NCI-H82 treated with DMSO at 0.1 percent for 48 hours (cell line): ENCODE measurements around the gene HCN4.
"Not testable (repeated sequence)": the region's sequence is repeated elsewhere in the genome, so short reads cannot be mapped to it uniquely, and the experiment has no call there.

ENCODE experiments used
- DNase-seq: peaks from one replicate; lab custom pipeline; 2025; ENCODE audit not compliant: unreplicated experiment; lab: John Stamatoyannopoulos, UW

HCN4 gene

GRCh38 chr15:73368301-73369136 is at the start of gene HCN4:
Gene HCN4, minus strand, starts transcription at chr15:73368958. Its CDS starts 688 bp downstream, at chr15:73368270.
- DNase-seq = no peak

- no peak for DNase-seq
These were observed 46.1 kb upstream of the HCN4 start for GRCh38 chr15:73414876-73415275.

DNA sequence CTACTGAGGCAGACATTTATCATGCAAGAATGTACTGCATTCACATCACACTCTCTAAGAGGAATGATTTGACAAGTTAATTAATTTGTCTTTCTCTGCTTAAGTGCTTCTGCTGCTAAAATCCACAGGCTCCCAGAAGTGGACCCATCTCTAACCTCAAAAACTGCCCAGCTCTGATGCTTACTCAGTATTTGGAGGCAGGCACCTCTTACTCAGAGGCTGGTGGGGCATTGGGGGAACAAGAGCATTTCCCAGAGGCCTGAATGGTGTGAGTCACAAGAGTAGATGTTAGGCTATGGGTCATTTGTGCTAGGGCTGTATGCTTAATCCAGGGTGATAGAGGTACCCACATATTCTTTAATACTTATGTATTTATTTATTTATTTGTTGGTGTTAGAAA is 34.4 kb upstream of the HCN4 start:
- DNase-seq = no peak

- not testable (repeated sequence) for DNase-seq
These were observed 31.5 kb upstream of the HCN4 start for GRCh38 chr15:73400222-73400621.

- DNase-seq = no peak
These were observed 30.1 kb upstream of the HCN4 start for GRCh38 chr15:73398861-73399260.

DNA sequence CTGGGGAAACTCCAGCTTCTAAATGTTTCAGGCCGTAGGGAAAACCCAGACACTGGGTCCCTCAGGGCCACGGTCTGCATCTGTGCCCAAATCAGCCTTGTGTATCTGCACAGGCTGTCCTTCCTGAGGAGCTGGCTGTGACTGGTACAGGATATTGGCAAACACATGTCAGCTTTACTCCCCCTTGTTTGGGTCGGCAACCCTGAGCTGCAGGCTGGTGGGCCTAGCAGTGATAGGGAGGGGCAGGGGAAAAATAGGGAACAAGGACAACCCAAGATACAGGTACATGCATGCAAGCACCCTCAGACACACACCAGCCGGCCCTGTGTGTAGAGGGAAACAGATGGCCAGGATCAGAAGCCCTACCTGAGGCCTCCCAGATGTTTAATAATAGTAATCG is 28.7 kb upstream of the HCN4 start:
- peak; percentile 4 for DNase-seq

DNA sequence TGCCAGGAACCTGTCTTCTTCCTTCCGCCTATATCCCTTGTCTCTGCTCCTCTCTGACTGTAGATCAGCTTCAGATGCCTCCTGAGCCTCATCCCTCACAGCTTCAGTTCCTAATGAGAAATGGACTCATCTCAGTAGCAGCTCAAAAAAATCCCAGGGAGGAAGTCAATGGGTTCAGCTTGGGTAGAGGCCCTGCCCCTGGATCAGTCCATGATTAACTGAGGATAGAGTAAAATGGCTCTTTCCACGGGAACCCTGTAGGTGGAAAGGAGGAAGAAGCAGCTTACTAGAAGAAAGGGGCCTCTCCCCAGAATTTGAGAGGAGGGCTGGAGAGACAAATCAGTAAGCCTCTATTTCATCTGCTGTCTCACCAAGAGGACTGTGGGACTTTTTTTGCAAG is 26.9 kb upstream of the HCN4 start:
- DNase-seq = no peak

DNA sequence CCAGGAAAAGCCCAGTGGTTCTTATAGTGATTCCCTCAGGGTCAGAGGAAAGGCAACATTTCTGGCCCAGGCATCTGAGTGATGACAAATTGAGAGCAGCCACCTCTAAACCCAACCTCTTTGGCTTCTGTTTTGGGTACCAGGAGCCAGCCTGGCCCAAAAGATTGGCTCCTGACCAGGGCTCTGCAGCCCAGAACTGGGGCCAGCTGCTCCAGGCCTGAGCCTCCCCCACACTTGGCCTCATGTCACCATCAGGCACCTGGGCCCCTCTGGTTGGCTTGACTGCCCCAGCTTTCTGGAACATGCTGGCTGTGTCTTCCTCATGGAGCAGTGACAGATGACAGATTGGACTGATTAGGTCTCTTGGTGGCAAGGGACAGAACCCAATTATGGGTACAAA is 26.0 kb upstream of the HCN4 start:
- DNase-seq = no peak

GRCh38 chr15:73393336-73393735 is 24.6 kb upstream of the HCN4 start:
- DNase-seq = no peak

- DNase-seq = no peak
These were observed 23.3 kb upstream of the HCN4 start for GRCh38 chr15:73392025-73392424.

DNA sequence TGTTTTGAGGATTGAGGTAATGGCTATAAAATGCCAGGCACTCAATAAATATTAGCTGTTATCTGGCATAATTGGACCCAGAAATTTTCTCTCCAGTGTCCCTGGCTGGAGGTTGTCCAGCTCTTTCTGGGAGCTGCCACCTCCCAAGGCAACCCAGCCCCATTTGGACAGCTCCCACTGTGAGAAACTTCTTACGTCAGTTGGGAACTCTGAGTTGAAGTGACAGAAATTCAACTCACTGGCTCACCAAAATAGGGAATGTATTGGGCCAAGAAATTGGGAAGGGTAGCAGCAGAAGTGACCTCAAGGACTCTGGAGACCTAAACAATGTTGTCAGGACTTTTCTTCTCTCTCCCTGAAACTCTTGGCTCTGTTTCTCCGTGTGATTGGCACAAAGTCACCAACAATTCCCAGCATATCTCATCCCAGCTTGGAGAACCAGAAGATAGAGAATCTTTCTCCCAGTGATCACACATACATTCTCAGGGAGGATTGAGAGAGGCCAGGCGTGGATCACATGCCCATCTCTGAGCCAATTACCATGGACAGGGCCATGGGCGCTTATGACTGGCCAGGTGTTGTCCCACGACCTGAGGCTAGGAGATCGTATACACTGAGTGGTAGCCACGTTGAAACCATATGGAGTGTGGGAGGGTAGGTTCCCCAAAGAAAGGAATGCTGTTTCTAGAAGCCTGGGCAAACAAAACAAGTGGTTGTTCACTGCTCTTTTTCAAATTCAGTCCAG is 22.5 kb upstream of the HCN4 start:
- DNase-seq = no peak

GRCh38 chr15:73389971-73390544 is 21.3 kb upstream of the HCN4 start:
- no peak for DNase-seq

- no peak for DNase-seq
These were observed 20.8 kb upstream of the HCN4 start for GRCh38 chr15:73389539-73389938.

- no peak for DNase-seq
These were observed 19.6 kb upstream of the HCN4 start for GRCh38 chr15:73388256-73388781.

DNA sequence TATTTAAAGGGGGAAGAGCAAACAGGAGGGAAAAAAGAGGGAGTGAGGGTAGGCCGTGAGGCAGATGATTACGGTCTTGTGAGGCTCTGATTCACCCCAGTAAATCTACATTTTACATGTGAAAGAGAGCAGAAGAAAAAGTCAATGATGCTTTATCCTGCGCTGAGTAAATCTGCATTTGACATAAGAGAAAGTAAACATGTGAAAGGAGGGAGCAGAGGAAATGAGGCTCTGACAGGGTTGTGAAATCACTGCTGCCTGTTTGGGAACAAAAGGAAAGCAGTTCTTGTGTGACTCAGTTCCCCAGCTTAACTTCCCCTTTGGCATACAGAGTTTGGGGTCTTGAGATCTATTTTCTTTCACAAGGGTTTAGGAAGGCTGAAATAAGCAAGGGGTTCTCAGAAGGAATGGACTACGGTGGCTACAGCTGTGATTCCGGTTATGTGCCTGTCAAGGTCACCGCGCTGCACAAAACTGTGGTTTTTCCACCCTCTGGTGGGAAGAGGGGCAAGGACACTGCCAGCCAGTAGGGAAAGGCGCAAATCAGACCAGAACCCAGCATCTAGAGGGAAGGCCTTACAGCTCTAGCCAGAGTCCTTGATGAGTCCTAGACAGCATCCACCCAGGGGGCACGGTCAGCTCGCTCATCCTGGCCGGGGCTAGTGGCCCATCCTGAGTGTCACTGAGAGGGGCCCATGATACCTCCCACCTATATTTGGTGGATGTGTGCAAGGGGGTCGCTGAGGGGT is 18.9 kb upstream of the HCN4 start:
- no peak for DNase-seq

- DNase-seq = no peak
These were observed 18.2 kb upstream of the HCN4 start for GRCh38 chr15:73386886-73387506.

- DNase-seq = no peak
These were observed 17.5 kb upstream of the HCN4 start for GRCh38 chr15:73386238-73386637.

DNA sequence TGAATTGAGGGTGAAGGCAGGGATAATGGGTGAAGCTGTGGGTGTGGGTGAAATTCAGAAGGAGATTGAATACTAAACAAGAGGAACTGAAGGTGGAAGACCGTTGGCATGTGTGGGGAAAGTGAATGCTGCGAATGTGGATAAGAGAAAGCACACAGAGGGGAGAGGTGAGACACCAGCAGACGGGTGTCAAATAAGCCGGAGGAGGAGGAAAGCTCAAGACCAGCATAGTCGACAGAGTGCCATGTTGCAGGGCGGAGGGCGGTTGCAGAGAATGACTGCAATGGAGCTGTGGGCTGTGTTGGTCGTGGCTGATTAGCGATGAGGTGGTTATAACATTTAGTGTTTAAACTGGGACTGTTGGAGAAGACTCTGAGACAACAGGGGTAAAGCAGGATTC is 16.4 kb upstream of the HCN4 start:
- no peak for DNase-seq

- DNase-seq = no peak
These were observed 14.8 kb upstream of the HCN4 start for GRCh38 chr15:73383310-73384189.

- no peak for DNase-seq
These were observed 13.4 kb upstream of the HCN4 start for GRCh38 chr15:73382115-73382514.
